IMR-90 (cell line): Measurements from ENCODE around the gene CXorf65. TPM values are rescaled to one million over a fixed set of nuclear protein-coding genes. Genes with fewer than 3 reads are reported as not detected.

Experiments used
- ATAC-seq: fragments of 200-7000 bp; cut with Tn5 transposase; 2 replicates; pipeline ENCODE4 v1.9.1; 2020; ENCODE audit warnings: low read depth, mild to moderate bottlenecking, moderate library complexity
- BruUV-seq: library from RNA; stranded (reverse); fragments of 400-500 nt; replicated peaks from 2 replicates; lab custom pipeline; 2021; lab: Mats Ljungman, UMichigan
- CTCF ChIA-PET: fragments of 300-600 bp; formaldehyde crosslinking; extraction: SDS; loops from one replicate; lab custom pipeline; 2021; ENCODE audit warnings: antibody characterized with exemption; lab: Yijun Ruan, JAX
- POLR2A ChIA-PET: fragments of 300-600 bp; sonication (Branson Sonifier 250); formaldehyde crosslinking; loops from one replicate; lab custom pipeline; 2022; ENCODE audit warnings: antibody characterized with exemption; ENCODE audit not compliant: unreplicated experiment; lab: Charles Lee
- DNase-seq: peaks from one replicate; pipeline ENCODE4 v3.0.0; 2013
- H2AFZ ChIP-seq: replicated peaks from 2 replicates; pipeline ENCODE3; 2013; ENCODE audit warnings: low read length, mild to moderate bottlenecking; ENCODE audit not compliant: poor library complexity
- H2AK5ac ChIP-seq: 2 replicates; pipeline ENCODE4 v1.6.1; 2013; ENCODE audit warnings: low read depth, low read length, inconsistent platforms
- H2AK9ac ChIP-seq: replicated peaks from 2 replicates; pipeline ENCODE3; 2013; ENCODE audit warnings: mild to moderate bottlenecking, low read depth, low read length, moderate library complexity; ENCODE audit not compliant: poor library complexity
- H2BK120ac ChIP-seq: 2 replicates; pipeline ENCODE4 v1.6.1; 2013; ENCODE audit warnings: low read depth, low read length, inconsistent platforms
- H2BK15ac ChIP-seq: 3 replicates; pipeline ENCODE4 v1.6.1; 2013; ENCODE audit warnings: low read depth, low read length, inconsistent platforms
- H2BK20ac ChIP-seq: 2 replicates; pipeline ENCODE4 v1.6.1; 2013; ENCODE audit warnings: low read depth, mild to moderate bottlenecking, inconsistent platforms, low read length, moderate library complexity
- H2BK5ac ChIP-seq: 2 replicates; pipeline ENCODE4 v1.6.1; 2013; ENCODE audit warnings: mild to moderate bottlenecking, low read depth, low read length, inconsistent platforms; ENCODE audit not compliant: poor library complexity, severe bottlenecking
- H3K14ac ChIP-seq: replicated peaks from 2 replicates; pipeline ENCODE4 v1.6.1; 2013; ENCODE audit warnings: low read depth, low read length, inconsistent platforms
- H3K18ac ChIP-seq: 2 replicates; pipeline ENCODE4 v1.6.1; 2013; ENCODE audit warnings: low read depth, low read length, control low read depth
- H3K23ac ChIP-seq: 2 replicates; pipeline ENCODE4 v1.6.1; 2013; ENCODE audit warnings: low read depth, low read length, inconsistent platforms
- H3K27ac ChIP-seq: 2 replicates; pipeline ENCODE4 v1.5.1; 2013; ENCODE audit warnings: mild to moderate bottlenecking, control low read depth, low read length; ENCODE audit not compliant: insufficient read depth
- H3K27me3 ChIP-seq: 2 replicates; pipeline ENCODE4 v1.6.1; 2013; ENCODE audit warnings: low read length; ENCODE audit not compliant: control insufficient read depth, insufficient read depth
- H3K36me3 ChIP-seq: 2 replicates; pipeline ENCODE4 v1.6.1; 2013; ENCODE audit warnings: low read length, mixed read lengths; ENCODE audit not compliant: control insufficient read depth, insufficient read depth
- H3K4ac ChIP-seq: 2 replicates; pipeline ENCODE4 v1.6.1; 2013; ENCODE audit warnings: low read depth, low read length, inconsistent platforms
- H3K4me1 ChIP-seq: 2 replicates; pipeline ENCODE4 v1.6.1; 2013; ENCODE audit warnings: low read length, mixed read lengths; ENCODE audit not compliant: control insufficient read depth, insufficient read depth
- H3K4me2 ChIP-seq: 2 replicates; pipeline ENCODE4 v1.6.1; 2013; ENCODE audit warnings: low read depth, mild to moderate bottlenecking, control low read depth, low read length, moderate library complexity
- H3K4me3 ChIP-seq: 2 replicates; pipeline ENCODE4 v1.5.1; 2013; ENCODE audit warnings: low read depth, mild to moderate bottlenecking, control low read depth, low read length, moderate library complexity; ENCODE audit not compliant: insufficient read depth
- H3K56ac ChIP-seq: 2 replicates; pipeline ENCODE4 v1.6.1; 2013; ENCODE audit warnings: low read length, inconsistent platforms; ENCODE audit not compliant: insufficient read depth; ENCODE audit errors: extremely low read depth
- H3K79me1 ChIP-seq, 2 experiments: 2 replicates each; pipeline ENCODE4 v1.6.1; 2013; ENCODE audit warnings: low read length in 2 of 2, inconsistent platforms in 1 of 2, low read depth in 1 of 2
- H3K9ac ChIP-seq: 2 replicates; pipeline ENCODE4 v1.6.1; 2013; ENCODE audit warnings: low read depth, low read length, control low read depth
- H3K9me1 ChIP-seq: 2 replicates; pipeline ENCODE4 v1.6.1; 2013; ENCODE audit warnings: low read length, inconsistent platforms; ENCODE audit not compliant: insufficient read depth
- H3K9me3 ChIP-seq: 2 replicates; pipeline ENCODE4 v1.6.1; 2013; ENCODE audit warnings: low read length; ENCODE audit not compliant: control insufficient read depth, insufficient read depth
- H4K20me1 ChIP-seq: 2 replicates; pipeline ENCODE4 v1.6.1; 2013; ENCODE audit warnings: low read length, inconsistent platforms; ENCODE audit not compliant: insufficient read depth
- H4K5ac ChIP-seq: 2 replicates; pipeline ENCODE4 v1.6.1; 2013; ENCODE audit warnings: mild to moderate bottlenecking, low read depth, low read length, control low read depth
- H4K8ac ChIP-seq, 2 experiments: 2 replicates each; pipeline ENCODE4 v1.6.1; 2013; ENCODE audit warnings: low read depth in 2 of 2, low read length in 2 of 2, control low read depth in 1 of 2, inconsistent platforms in 1 of 2
- H4K91ac ChIP-seq: 2 replicates; pipeline ENCODE4 v1.6.1; 2013; ENCODE audit warnings: low read depth, low read length, inconsistent platforms; ENCODE audit not compliant: insufficient read depth
- ELK1 ChIP-seq: fragments of 150-350 bp; IDR thresholded peaks from 2 replicates; pipeline ENCODE4 v1.6.1; 2016; ENCODE audit warnings: low read depth, mild to moderate bottlenecking, low read length, moderate library complexity, borderline replicate concordance
- MAFK ChIP-seq: IDR thresholded peaks from 2 replicates; pipeline ENCODE4 v1.6.1; 2012; ENCODE audit warnings: low read depth, low read length, improper control_type of control experiment
- POLR2A ChIP-seq: IDR thresholded peaks from 2 replicates; pipeline ENCODE4 v1.6.1; 2012; ENCODE audit warnings: mild to moderate bottlenecking, low read depth, low read length
- RAD21 ChIP-seq: IDR thresholded peaks from 2 replicates; pipeline ENCODE4 v1.6.1; 2012; ENCODE audit warnings: low read length, improper control_type of control experiment
- RFX5 ChIP-seq: IDR thresholded peaks from 2 replicates; pipeline ENCODE4 v1.8.0; 2012; ENCODE audit warnings: low read depth, mild to moderate bottlenecking, low read length, moderate library complexity
- SMC3 ChIP-seq: fragments of 150-350 bp; IDR thresholded peaks from 2 replicates; pipeline ENCODE4 v1.6.1; 2016; ENCODE audit warnings: low read depth, mild to moderate bottlenecking, antibody characterized with exemption, low read length, moderate library complexity
- WGBS, 2 experiments: methylation state at CpG; one replicate each; pipeline versions ENCODE4 v1.1.5 to v1.1.7; 2013; ENCODE audit warnings: missing lambda C conversion rate in 2 of 2; ENCODE audit not compliant: insufficient read length in 1 of 2; ENCODE audit errors: extremely low coverage in 2 of 2; 5-methylcytosine and 5-hydroxymethylcytosine counted together
- dilution Hi-C: fragments of 300-500 bp; cut with HindIII; formaldehyde crosslinking; loops from one replicate; pipeline ENCODE4 v1.14.3; 2018; ENCODE audit warnings: low sequenced_read_pairs; ENCODE audit not compliant: unreplicated experiment
- in situ Hi-C: fragments of 300-500 bp; cut with MboI; formaldehyde crosslinking; loops from 3 replicates; pipeline ENCODE4 v1.14.3; 2019; ENCODE audit warnings: low sequenced_read_pairs, inconsistent platforms, mixed read lengths
- intact Hi-C: fragments of 100-400 bp; cut with micrococcal nuclease; formaldehyde crosslinking; loops from 2 replicates; pipeline ENCODE4 v1.10.0; 2022
- polyA plus RNA-seq, 3 experiments: library from polyadenylated mRNA; depleted of rRNA; stranded (reverse); fragments of >200 nt; gene quantifications; 2 replicates each; pipeline ENCODE4 v1.2.3, GENCODE V29; 2012; ENCODE audit warnings: low replicate concordance in 1 of 3
- total RNA-seq: library from RNA; depleted of rRNA; stranded (reverse); fragments of >200 nt; gene quantifications from 2 replicates; pipeline ENCODE4 v1.2.3, GENCODE V29; 2012
- TF ChIP-seq, protein P1 (sequence below): fragments of 150-350 bp; IDR thresholded peaks from 2 replicates; pipeline ENCODE4 v1.6.1; 2017; ENCODE audit warnings: mild to moderate bottlenecking, antibody characterized with exemption, low read length, low read depth
- TF ChIP-seq, protein P2 (sequence below): conservative IDR thresholded peaks from 2 replicates; pipeline ENCODE4 v1.5.1; 2012; ENCODE audit warnings: mild to moderate bottlenecking, low read depth, low read length, improper control_type of control experiment

CXorf65 gene
- total and polyA plus RNA-seq, 2 of the 4 experiments (the other 2 are of a cell fraction): not detected

DNA sequence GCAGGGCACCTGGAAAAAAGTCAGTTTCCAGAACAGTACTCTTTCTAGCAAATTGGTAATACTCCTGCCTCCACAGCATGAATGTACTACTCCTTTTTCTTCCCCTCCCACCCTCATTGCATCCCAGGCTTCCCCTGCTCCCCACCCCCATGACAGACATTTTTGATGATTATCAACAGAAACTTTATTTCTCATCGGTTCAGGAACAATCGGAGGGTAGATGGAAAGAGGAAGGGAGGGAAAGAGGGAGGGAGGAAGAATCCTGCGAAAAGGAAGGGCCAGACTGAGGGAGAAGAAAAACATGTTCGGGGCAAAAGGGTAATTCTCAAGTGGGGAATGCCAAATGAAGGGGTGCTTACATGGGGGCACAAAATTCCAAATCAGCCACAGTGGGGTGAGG lies 705 bp upstream of the CXorf65 start:
- no peak overlapping the region for H2AK9ac ChIP-seq
- no peak overlapping the region for H3K4me2 ChIP-seq
- H3K36me3 ChIP-seq: no peaks in the 10 kb centered on the region
- WGBS, 2 experiments: 67% methylated on average over 1 of the region's 4 CpGs; no CpG with 5 or more reads in 1 of the 2 experiments
- no peak for DNase-seq
- TF ChIP-seq RAD21: no peak
- TF ChIP-seq, protein P1, sequence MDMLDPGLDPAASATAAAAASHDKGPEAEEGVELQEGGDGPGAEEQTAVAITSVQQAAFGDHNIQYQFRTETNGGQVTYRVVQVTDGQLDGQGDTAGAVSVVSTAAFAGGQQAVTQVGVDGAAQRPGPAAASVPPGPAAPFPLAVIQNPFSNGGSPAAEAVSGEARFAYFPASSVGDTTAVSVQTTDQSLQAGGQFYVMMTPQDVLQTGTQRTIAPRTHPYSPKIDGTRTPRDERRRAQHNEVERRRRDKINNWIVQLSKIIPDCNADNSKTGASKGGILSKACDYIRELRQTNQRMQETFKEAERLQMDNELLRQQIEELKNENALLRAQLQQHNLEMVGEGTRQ: no peak
- TF ChIP-seq ELK1: no peak
- TF ChIP-seq RFX5: no peak
- TF ChIP-seq, protein P2, sequence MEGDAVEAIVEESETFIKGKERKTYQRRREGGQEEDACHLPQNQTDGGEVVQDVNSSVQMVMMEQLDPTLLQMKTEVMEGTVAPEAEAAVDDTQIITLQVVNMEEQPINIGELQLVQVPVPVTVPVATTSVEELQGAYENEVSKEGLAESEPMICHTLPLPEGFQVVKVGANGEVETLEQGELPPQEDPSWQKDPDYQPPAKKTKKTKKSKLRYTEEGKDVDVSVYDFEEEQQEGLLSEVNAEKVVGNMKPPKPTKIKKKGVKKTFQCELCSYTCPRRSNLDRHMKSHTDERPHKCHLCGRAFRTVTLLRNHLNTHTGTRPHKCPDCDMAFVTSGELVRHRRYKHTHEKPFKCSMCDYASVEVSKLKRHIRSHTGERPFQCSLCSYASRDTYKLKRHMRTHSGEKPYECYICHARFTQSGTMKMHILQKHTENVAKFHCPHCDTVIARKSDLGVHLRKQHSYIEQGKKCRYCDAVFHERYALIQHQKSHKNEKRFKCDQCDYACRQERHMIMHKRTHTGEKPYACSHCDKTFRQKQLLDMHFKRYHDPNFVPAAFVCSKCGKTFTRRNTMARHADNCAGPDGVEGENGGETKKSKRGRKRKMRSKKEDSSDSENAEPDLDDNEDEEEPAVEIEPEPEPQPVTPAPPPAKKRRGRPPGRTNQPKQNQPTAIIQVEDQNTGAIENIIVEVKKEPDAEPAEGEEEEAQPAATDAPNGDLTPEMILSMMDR: no peak
- no peak for TF ChIP-seq SMC3
- no peak for TF ChIP-seq POLR2A
- TF ChIP-seq MAFK: no peak
- H2BK5ac ChIP-seq: no peak overlapping the region
- H3K27ac ChIP-seq: no peak overlapping the region
- H3K4me1 ChIP-seq: no peaks in the 10 kb centered on the region
- H3K4me3 ChIP-seq: no peak overlapping the region
- intact Hi-C loops (no loop called here), in situ Hi-C loops (no loop called here), dilution Hi-C loops (no loop called here)
- no peak overlapping the region for H2AK5ac ChIP-seq
- no peak overlapping the region for H2AFZ ChIP-seq
- H3K27me3 ChIP-seq: peaks cover 19% of the 10 kb centered on the region
- no peaks in the 10 kb centered on the region for H4K20me1 ChIP-seq
- CTCF ChIA-PET: no interaction called here
- no peak for ATAC-seq
- no peak overlapping the region for H4K5ac ChIP-seq
- POLR2A ChIA-PET: no interaction called here
- no peak overlapping the region for H2BK15ac ChIP-seq
- H3K4ac ChIP-seq: no peak overlapping the region
- H2BK20ac ChIP-seq: no peak overlapping the region
- no peak overlapping the region for H3K9ac ChIP-seq
- no peak overlapping the region for H3K14ac ChIP-seq
- H4K91ac ChIP-seq: no peak overlapping the region
- no peak overlapping the region for H3K23ac ChIP-seq
- no peak overlapping the region for H3K56ac ChIP-seq
- H3K18ac ChIP-seq: no peak overlapping the region
- no peaks in the 10 kb centered on the region for H3K79me1 ChIP-seq
- no peaks in the 10 kb centered on the region for H3K9me1 ChIP-seq
- H4K8ac ChIP-seq: no peak overlapping the region
- no TSS peak for BruUV-seq
- H3K9me3 ChIP-seq: no peaks in the 10 kb centered on the region
- H2BK120ac ChIP-seq: no peak overlapping the region
